Gastroesophageal sphincter (tissue), 3 donors: ENCODE data around the gene FGFR4.

ENCODE experiments used
- CTCF ChIP-seq, 4 experiments: fragments of 200-600 bp in 2 of 4; fragments of 450-650 bp in 2 of 4; sonication (generic) in 1 of 4; IDR thresholded peaks; one replicate each; pipeline ENCODE4 v1.5.1; 2017 to 2019; ENCODE audit warnings: antibody characterized with exemption in 4 of 4, mild to moderate bottlenecking in 2 of 4, moderate library complexity in 2 of 4
- EP300 ChIP-seq: sonication (generic); formaldehyde crosslinking; IDR thresholded peaks from one replicate; pipeline ENCODE4 v1.6.1; 2017; ENCODE audit warnings: antibody characterized with exemption, mild to moderate bottlenecking
- POLR2AphosphoS5 ChIP-seq: sonication (generic); formaldehyde crosslinking; IDR thresholded peaks from one replicate; pipeline ENCODE4 v1.6.1; 2017; ENCODE audit warnings: antibody characterized with exemption

GRCh38 chr5:177142778-177143177 is 56.1 kb downstream of the FGFR4 start:
- no peak for TF ChIP-seq CTCF (IDR thresholded peaks at IDR 0.05)
- no peak for TF ChIP-seq POLR2AphosphoS5
- TF ChIP-seq EP300 = no peak
